Sigmoid colon (tissue), 7 donors: ENCODE data around the gene IRX6. TPM values are rescaled to one million over a fixed set of nuclear protein-coding genes. Genes with fewer than 3 reads are reported as not detected.

Experiments
- DNase-seq: peaks from one replicate; pipeline ENCODE4 v3.0.0-alpha.2; 2019
- H3K27ac ChIP-seq, 4 donors: fragments of 200-600 bp; sonication (generic); one replicate each; pipeline ENCODE4 v1.5.1; 2016 to 2019; ENCODE audit warnings: mild to moderate bottlenecking in 1 of 4
- H3K27me3 ChIP-seq, 3 donors: fragments of 200-600 bp; sonication (generic); one replicate each; pipeline ENCODE4 v1.5.1; 2019; ENCODE audit warnings: mild to moderate bottlenecking in 1 of 3
- H3K36me3 ChIP-seq, 4 donors: fragments of 200-600 bp; sonication (generic); one replicate each; pipeline ENCODE4 v1.5.1; 2016 to 2019
- H3K4me1 ChIP-seq, 4 donors: fragments of 200-600 bp; sonication (generic); one replicate each; pipeline ENCODE4 v1.5.1; 2017 to 2019
- H3K4me3 ChIP-seq, 4 donors: fragments of 200-600 bp; sonication (generic); one replicate each; pipeline ENCODE4 v1.5.1; 2017 to 2019; ENCODE audit warnings: mild to moderate bottlenecking in 2 of 4, moderate library complexity in 1 of 4
- H3K9me3 ChIP-seq, 4 donors: fragments of 200-600 bp in 3 of 4; sonication (generic) in 3 of 4; one replicate each; pipeline versions ENCODE4 v1.5.1 to v1.6.1; 2013 to 2019
- CTCF ChIP-seq, 4 experiments: fragments of 450-650 bp in 3 of 4; fragments of 200-600 bp in 1 of 4; IDR thresholded peaks; one replicate each; pipeline ENCODE4 v1.5.1; 2016 to 2019; ENCODE audit warnings: antibody characterized with exemption in 4 of 4, mild to moderate bottlenecking in 3 of 4, moderate library complexity in 2 of 4
- EP300 ChIP-seq, 4 donors: sonication (generic); formaldehyde crosslinking; IDR thresholded peaks; one replicate each; pipeline ENCODE4 v1.6.1; 2017; ENCODE audit warnings: antibody characterized with exemption in 4 of 4
- POLR2A ChIP-seq, 2 donors: fragments of 450-650 bp; IDR thresholded peaks; one replicate each; pipeline ENCODE4 v1.6.1; 2016; ENCODE audit warnings: antibody characterized with exemption in 2 of 2, mild to moderate bottlenecking in 2 of 2, moderate library complexity in 2 of 2
- POLR2AphosphoS5 ChIP-seq, 4 donors: sonication (generic); formaldehyde crosslinking; IDR thresholded peaks; one replicate each; pipeline ENCODE4 v1.6.1; 2017; ENCODE audit warnings: antibody characterized with exemption in 4 of 4
- WGBS, 2 donors: extraction: QIAGEN DNeasy Blood & Tissue Kit; methylation state at CpG; one replicate each; pipeline ENCODE4 v1.1.7; 2013; 5-methylcytosine and 5-hydroxymethylcytosine counted together
- intact Hi-C: fragments of 100-400 bp; cut with DNase I; formaldehyde crosslinking; loops from one replicate; pipeline ENCODE4 v1.15.1; 2023
- polyA plus RNA-seq, 3 donors: library from polyadenylated mRNA; stranded (reverse); fragments of 200-250 nt; gene quantifications; one replicate each; pipeline ENCODE4 v1.2.3, GENCODE V29; 2013
- total RNA-seq, 4 donors: library from RNA; depleted of rRNA; stranded (reverse); fragments of >200 nt; gene quantifications; one replicate each; pipeline ENCODE4 v1.1.0, GENCODE V29; 2016
- donor health status: healthy with polysubstance abuse.
- donor health status: Bipolar disorder and iron deficiency.
- donor health status: healthy.

Gene IRX6
- total and polyA plus RNA-seq, 7 donors = under 0.01 to 0.83 (median 0.23) TPM; not detected in 2

- intact Hi-C loops = no loop called here
- Histone ChIP-seq H3K4me1 (peaks cover 0 to 15% (median 5%) of the 10 kb centered on the region in 4 donors), H3K27ac (no peak overlapping the region), H3K36me3 (no peaks in the 10 kb centered on the region), H3K4me3 (no peak overlapping the region), H3K9me3 (no peaks in the 10 kb centered on the region), H3K27me3 (peaks cover 0 to 14% (median 0%) of the 10 kb centered on the region in 3 donors)
- WGBS, 2 donors = 76 to 83% methylated on average over 10 of the region's 10 CpGs
- TF ChIP-seq EP300 (IDR thresholded peaks at IDR 0.05) (no peak), POLR2A (IDR thresholded peaks at IDR 0.05) (no peak), CTCF (IDR thresholded peaks at IDR 0.05) (no peak), POLR2AphosphoS5 (IDR thresholded peaks at IDR 0.05) (no peak)
- no peak for DNase-seq
Measured at GRCh38 chr16:55297062-55297909, 26.7 kb upstream of the IRX6 start.

- no peak for DNase-seq
- H3K9me3 ChIP-seq = no peaks in the 10 kb centered on the region
- no peaks in the 10 kb centered on the region for H3K36me3 ChIP-seq
- intact Hi-C loops = no loop called here
- H3K4me3 ChIP-seq = no peak overlapping the region
- WGBS, 2 donors = 0% methylated on average over 1 of the region's 1 CpG
- TF ChIP-seq POLR2AphosphoS5 (IDR thresholded peaks at IDR 0.05) (no peak), CTCF (IDR thresholded peaks at IDR 0.05) (no peak), POLR2A (IDR thresholded peaks at IDR 0.05) (no peak), EP300 (IDR thresholded peaks at IDR 0.05) (no peak)
- peaks cover 0 to 19% (median 0%) of the 10 kb centered on the region in 3 donors for H3K27me3 ChIP-seq
- peaks cover 0 to 15% (median 5%) of the 10 kb centered on the region in 4 donors for H3K4me1 ChIP-seq
- H3K27ac ChIP-seq = no peak overlapping the region
Measured at GRCh38 chr16:55297910-55298479, 26.0 kb upstream of the IRX6 start.

GRCh38 chr16:55301385-55302008, 22.5 kb upstream of the IRX6 start:
- H3K4me3 ChIP-seq = no peak overlapping the region
- intact Hi-C loops = no loop called here
- no peaks in the 10 kb centered on the region for H3K4me1 ChIP-seq
- 37 to 47% methylated on average over 11 of the region's 11 CpGs for WGBS, 2 donors
- peaks cover 0 to 19% (median 0%) of the 10 kb centered on the region in 3 donors for H3K27me3 ChIP-seq
- TF ChIP-seq CTCF (IDR thresholded peaks at IDR 0.05) (no peak), POLR2AphosphoS5 (IDR thresholded peaks at IDR 0.05) (no peak), EP300 (IDR thresholded peaks at IDR 0.05) (no peak)
- H3K27ac ChIP-seq = no peak overlapping the region
- DNase-seq = no peak
- no peaks in the 10 kb centered on the region for H3K9me3 ChIP-seq
- no peaks in the 10 kb centered on the region for H3K36me3 ChIP-seq

GRCh38 chr16:55302635-55303034, 21.4 kb upstream of the IRX6 start:
- H3K27me3 ChIP-seq = peaks cover 0 to 19% (median 0%) of the 10 kb centered on the region in 3 donors
- 37 to 38% methylated on average over 6 of the region's 6 CpGs for WGBS, 2 donors

More at GRCh38 chr16:55302635-55303034, 21.4 kb upstream of the IRX6 start:
- H3K4me3 ChIP-seq = no peak overlapping the region
- no peaks in the 10 kb centered on the region for H3K4me1 ChIP-seq
- intact Hi-C loops = no loop called here
- DNase-seq = no peak
- TF ChIP-seq POLR2A (IDR thresholded peaks at IDR 0.05) (no peak), POLR2AphosphoS5 (IDR thresholded peaks at IDR 0.05) (no peak), EP300 (IDR thresholded peaks at IDR 0.05) (no peak), CTCF (IDR thresholded peaks at IDR 0.05) (no peak)
- H3K27ac ChIP-seq = no peak overlapping the region
- H3K36me3 ChIP-seq = no peaks in the 10 kb centered on the region
- no peaks in the 10 kb centered on the region for H3K9me3 ChIP-seq
